GM19395 (cell line): ENCODE measurements around the gene TMUB1.

Experiments
- ATAC-seq: cut with Tn5 transposase; IDR thresholded peaks from one replicate; pipeline ENCODE4 v1.9.1; 2021; ENCODE audit warnings: mild to moderate bottlenecking, moderate library complexity; ENCODE audit not compliant: unreplicated experiment

TMUB1 gene

GRCh38 chr7:151071032-151071866 is 12.0 kb downstream of the TMUB1 start:
- ATAC-seq, result no peak

GRCh38 chr7:151070574-151070960 is 12.7 kb downstream of the TMUB1 start:
- ATAC-seq, result no peak

DNA sequence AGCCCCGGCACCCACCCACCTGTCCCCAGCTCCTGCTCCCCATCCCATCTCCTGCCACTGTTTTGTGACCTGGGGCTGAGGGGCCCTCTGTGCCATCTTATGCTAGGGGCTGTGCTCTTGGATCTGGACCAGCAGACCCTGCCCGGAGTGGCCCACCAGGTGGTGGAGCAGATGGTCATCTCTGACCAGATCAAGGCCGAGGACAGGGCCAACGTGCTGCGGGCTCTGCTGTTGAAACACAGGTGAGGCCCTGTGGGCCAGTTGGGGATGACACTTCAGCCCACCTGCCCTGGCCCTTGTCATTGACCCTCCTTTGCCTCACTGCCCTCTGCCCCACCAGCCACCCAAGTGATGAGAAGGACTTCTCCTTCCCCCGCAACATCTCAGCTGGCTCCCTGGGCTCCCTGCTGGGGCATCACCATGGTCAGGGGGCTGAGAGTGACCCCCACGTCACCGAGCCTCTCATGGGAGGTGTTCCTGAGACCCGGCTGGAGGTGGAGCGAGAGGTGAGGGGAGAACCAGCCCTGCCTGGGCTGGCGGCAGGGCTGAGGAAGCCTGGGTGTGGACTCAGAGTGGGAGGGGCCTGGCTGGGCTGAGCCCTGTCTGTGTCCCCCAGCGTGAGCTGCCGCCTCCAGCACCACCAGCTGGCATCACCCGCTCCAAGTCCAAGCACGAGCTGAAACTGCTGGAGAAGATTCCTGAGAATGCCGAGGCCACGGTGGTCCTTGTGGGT is 13.3 kb downstream of the TMUB1 start:
- no peak for ATAC-seq

DNA sequence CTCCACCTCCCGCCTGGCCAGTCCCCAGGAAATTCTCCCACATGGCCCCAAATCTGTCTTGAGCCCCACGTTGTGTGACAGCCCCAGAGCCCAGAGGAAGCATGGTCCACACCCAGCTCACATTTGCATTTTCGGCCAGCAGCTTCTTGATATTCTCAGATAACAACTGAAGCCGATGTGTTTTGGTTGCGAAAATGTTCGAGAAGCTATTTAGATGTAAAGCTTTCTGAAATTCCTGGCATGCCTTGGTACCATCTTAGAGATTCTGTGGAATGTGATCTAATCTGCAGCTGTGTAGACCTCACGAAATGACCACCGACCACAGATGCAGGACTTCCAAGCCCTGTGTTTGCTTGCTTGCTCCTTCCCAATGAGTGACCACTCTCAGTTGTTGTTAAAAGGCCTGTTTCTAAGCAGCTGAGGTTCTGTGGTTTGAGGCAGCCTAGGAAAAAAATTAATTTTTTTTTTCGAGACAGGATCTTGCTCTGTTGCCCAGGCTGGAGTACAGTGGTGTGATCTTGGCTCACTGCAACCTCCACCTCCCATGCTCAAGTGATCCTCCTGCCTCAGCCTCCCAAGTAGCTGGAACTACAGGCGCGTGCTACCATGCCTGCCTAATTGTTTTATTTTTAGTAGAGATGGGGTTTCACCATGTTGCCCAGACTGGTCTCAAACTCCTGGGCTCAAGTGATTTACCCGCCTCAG is 15.1 kb downstream of the TMUB1 start:
- ATAC-seq, result no peak

- ATAC-seq, result no peak
These were observed 16.9 kb downstream of the TMUB1 start for GRCh38 chr7:151066273-151066974.

DNA sequence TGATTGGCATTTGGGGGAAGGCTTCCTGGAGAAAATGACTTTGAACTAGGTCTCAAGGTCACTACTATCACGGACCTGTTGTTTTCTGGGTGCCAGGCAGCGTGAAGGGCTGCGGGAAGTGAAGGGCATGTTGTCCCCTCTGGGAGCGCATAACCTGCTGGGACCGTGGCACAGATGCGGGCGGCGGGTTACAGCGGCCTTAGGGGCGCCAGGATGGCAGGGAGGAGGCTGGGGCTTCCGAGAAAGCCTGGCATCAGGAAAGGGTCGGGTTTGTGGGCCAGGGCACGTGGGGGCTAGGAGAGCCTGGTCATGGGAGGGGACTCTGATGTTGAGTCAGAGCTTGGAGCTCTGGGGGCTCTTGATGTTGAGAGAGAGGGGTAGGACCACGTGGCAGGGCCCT is 17.8 kb downstream of the TMUB1 start:
- no peak for ATAC-seq

- ATAC-seq, result no peak
These were observed 18.3 kb downstream of the TMUB1 start for GRCh38 chr7:151064993-151065392.

- no peak for ATAC-seq
These were observed 18.8 kb downstream of the TMUB1 start for GRCh38 chr7:151064454-151064853.

- ATAC-seq, result no peak
These were observed 20.1 kb downstream of the TMUB1 start for GRCh38 chr7:151063212-151063561.

- ATAC-seq, result no peak
These were observed 20.7 kb downstream of the TMUB1 start for GRCh38 chr7:151062399-151063211.

DNA sequence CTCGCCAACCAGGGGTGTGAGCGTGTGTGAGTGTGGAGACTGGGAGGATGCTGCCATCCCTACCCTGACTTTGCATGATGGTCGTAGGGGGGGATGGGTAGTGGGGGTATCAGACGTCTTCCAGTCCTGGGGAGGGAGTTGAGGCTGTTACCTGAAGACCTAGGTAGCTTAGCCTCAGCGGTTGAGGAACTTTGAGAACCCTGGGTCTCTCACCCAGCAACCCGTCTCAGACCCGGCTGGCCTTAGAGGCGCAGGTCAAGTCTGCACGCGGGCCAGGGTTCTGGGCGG is 21.2 kb downstream of the TMUB1 start:
- ATAC-seq, result no peak

- no peak for ATAC-seq
These were observed 21.8 kb downstream of the TMUB1 start for GRCh38 chr7:151061213-151062110.

DNA sequence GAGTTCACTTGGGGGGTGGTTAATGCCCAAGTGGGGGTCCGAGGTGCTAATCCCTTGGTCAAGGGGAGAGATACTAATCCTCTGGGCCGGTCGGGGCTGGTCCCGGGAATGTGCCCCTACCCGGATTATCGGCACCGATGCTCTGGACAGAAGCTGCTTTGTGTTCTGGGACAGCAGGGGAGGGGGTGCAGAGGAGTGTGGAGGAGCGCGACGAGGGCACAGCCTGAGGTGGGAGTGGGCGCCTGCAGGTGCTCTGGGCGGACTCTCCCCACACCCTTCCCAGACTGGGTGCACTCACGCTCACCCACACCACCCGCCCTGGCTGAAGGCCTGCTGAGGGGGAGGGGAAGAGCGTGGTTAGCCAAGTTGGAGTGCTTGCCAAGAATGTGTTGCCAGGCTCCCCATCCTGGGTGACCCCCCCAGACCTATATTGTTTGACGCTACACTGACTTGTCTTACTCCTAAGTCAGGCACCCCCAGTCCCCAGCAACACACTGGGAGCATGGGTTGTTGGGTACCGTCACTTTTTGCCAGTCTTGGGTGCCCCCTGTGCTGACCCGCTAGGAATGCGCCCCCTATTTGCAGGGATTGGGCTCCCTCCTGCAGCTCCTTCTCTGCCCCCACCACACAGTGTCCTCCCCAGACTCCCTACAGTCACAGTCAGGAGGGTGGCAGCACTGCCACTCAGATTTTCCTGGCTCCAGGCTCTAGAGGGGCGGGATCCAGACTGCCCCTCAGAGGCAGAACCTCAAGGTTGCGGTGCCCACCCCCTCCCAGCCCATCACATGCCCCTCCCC is 22.7 kb downstream of the TMUB1 start:
- ATAC-seq, result no peak

DNA sequence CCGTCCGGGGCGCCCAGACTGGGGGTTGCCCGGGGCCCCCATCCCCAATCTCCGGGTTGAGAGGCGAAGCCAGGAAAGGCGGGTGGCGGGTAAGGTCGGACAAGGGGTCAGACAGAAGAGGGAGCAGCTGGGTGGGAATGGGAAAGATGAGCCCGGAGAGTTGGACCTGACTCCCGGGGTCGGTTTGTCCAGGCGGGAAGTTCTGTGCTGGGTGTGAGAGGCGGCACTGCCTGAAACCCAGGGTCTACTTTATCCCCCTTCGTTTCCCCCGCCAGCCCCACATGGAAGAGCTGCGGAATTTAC is 23.2 kb downstream of the TMUB1 start:
- ATAC-seq, result no peak

- ATAC-seq, result no peak
These were observed 23.8 kb downstream of the TMUB1 start, which contains the start of gene SLC4A2 for GRCh38 chr7:151059367-151060112. TSS of gene SLC4A2 (plus strand) at chr7:151059589. CDS start at chr7:151061988, 2,399 bp downstream.

DNA sequence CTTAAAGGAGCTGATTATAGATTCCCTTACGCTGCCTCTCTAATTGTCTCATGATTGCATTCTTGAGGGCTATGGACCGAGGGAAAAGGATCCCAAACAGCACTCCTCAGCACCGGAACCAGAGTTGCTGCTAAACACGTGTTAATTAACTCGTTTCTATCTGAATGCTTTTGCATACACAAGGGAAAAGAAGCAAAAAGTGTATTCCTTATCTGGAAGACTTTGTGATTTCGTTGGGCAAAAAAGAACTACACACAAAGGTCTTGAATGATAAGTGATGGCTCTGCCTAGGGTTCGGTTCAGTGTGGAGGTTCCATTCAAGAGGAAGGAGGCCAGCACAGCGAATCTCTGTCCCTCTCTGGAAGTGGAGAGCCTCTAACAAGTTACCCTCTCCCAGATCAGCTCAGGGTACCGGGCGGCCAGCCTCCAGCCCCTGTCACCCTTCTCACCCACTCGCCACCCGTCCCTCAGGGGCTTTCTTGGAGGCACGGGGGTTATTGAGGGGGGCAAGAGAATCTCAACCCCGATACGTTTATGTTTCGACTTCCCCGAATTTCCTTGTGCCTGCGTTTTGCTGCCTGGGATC is 24.4 kb downstream of the TMUB1 start:
- no peak for ATAC-seq

DNA sequence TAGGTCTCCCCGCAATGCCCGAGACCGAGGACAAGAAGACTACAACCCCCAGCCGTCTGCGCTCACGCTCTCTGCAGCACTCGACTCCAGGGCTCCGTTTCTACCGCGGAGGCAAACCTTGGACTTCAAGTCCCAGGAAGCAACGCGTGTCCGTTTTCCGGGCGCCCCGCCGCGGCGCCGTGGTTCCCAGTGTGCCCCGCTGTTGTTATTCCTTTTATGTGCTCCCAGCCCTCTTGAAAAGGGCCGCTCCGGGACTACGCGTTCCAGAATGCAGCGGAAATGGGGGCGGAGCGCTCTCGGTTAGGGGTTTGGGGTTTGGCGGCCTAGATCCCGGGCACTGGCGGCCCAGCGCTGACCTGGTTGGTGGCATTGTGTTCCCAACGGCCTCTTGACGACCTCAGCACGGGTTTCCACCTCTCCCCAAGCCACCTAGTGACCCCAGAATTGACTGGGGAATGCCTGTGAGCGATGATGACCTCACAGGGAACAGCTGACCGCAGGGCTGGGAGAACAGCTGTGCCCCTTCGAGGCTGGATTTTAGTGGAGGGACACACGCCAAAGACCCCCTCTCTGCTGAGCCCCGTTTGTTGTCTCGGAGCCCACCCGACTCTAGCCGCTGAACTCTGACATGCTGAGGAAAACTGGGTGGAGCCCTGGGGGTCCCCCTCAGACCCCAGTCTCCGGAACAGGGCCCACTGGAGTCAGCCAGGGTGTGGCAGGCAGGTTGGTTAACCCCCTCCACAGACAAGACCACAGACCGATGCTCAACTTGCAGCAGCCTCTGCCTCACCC is 25.1 kb downstream of the TMUB1 start:
- peak; percentile 88 for ATAC-seq
